Lower leg skin (tissue), 4 donors: ENCODE measurements around the gene HLA-DRB5. TPM values are rescaled to one million over a fixed set of nuclear protein-coding genes. Genes with fewer than 3 reads are reported as not detected.

Experiments
- DNase-seq, 2 donors: peaks; one replicate each; pipeline ENCODE4 v3.0.0-alpha.2; 2019; ENCODE audit warnings: low spot score in 2 of 2
- H3K4me3 ChIP-seq: fragments of 200-600 bp; sonication (generic); 2 replicates; pipeline ENCODE4 v1.5.1; 2017; ENCODE audit warnings: mild to moderate bottlenecking, low read depth; ENCODE audit not compliant: poor library complexity, severe bottlenecking
- CTCF ChIP-seq, 3 donors: fragments of 450-650 bp; IDR thresholded peaks; one replicate each; pipeline ENCODE4 v1.5.1; 2016; ENCODE audit warnings: antibody characterized with exemption in 3 of 3, mild to moderate bottlenecking in 3 of 3, moderate library complexity in 2 of 3
- POLR2A ChIP-seq, 2 donors: fragments of 450-650 bp; IDR thresholded peaks; one replicate each; pipeline ENCODE4 v1.6.1; 2016 to 2017; ENCODE audit warnings: antibody characterized with exemption in 2 of 2, mild to moderate bottlenecking in 1 of 2, moderate library complexity in 1 of 2
- WGBS, 2 donors: methylation state at CpG; one replicate each; pipeline ENCODE4 v1.1.5; 2018; 5-methylcytosine and 5-hydroxymethylcytosine counted together
- intact Hi-C: fragments of 100-400 bp; cut with DNase I; formaldehyde crosslinking; loops from one replicate; pipeline ENCODE4 v1.15.0; 2023; ENCODE audit warnings: low total_unique reads
- total RNA-seq, 4 donors: library from RNA; depleted of rRNA; stranded (reverse); fragments of >200 nt; gene quantifications; one replicate each; pipeline ENCODE4 v1.1.0, GENCODE V29; 2016

HLA-DRB5 gene
- total RNA-seq, 4 donors from 2014 or later, result 0.25 to 23.9 (median 2.7) TPM

- no peak overlapping the region for H3K4me3 ChIP-seq
- WGBS, 2 donors, result 42 to 75% methylated on average over 2 to 8 of the region's 8 CpGs
- no peak for TF ChIP-seq POLR2A (IDR thresholded peaks at IDR 0.05)
- TF ChIP-seq CTCF (IDR thresholded peaks at IDR 0.05), result no peak
- DNase-seq, result no peak
- intact Hi-C loops, result no loop called here
Measured at GRCh38 chr6:32566957-32567356, 36.9 kb upstream of the HLA-DRB5 start.

GRCh38 chr6:32565511-32565910 lies 35.4 kb upstream of the HLA-DRB5 start:
- TF ChIP-seq POLR2A (IDR thresholded peaks at IDR 0.05), result no peak
- TF ChIP-seq CTCF (IDR thresholded peaks at IDR 0.05), result no peak
- DNase-seq, result no peak
- WGBS, 2 donors, result 100% methylated on average over 1 of the region's 1 CpG; no CpG with 5 or more reads in 1 of the 2 donors
- intact Hi-C loops, result no loop called here
- no peak overlapping the region for H3K4me3 ChIP-seq

GRCh38 chr6:32562940-32563339 lies 32.9 kb upstream of the HLA-DRB5 start:
- intact Hi-C loops, result no loop called here
- H3K4me3 ChIP-seq, result no peak overlapping the region
- no peak for DNase-seq
- 0 to 17% methylated on average over 1 to 2 of the region's 2 CpGs for WGBS, 2 donors
- TF ChIP-seq CTCF (IDR thresholded peaks at IDR 0.05) (no peak), POLR2A (IDR thresholded peaks at IDR 0.05) (no peak)

- intact Hi-C loops, result no loop called here
- TF ChIP-seq CTCF (IDR thresholded peaks at IDR 0.05) (no peak), POLR2A (IDR thresholded peaks at IDR 0.05) (no peak)
- no peak overlapping the region for H3K4me3 ChIP-seq
- WGBS, 2 donors, result 85% methylated on average over 7 of the region's 7 CpGs; no CpG with 5 or more reads in 1 of the 2 donors
- DNase-seq, result no peak
Measured at GRCh38 chr6:32559747-32560146, 29.7 kb upstream of the HLA-DRB5 start.

GRCh38 chr6:32558426-32559057 lies 28.5 kb upstream of the HLA-DRB5 start:
- no peak for TF ChIP-seq CTCF (IDR thresholded peaks at IDR 0.05)
- TF ChIP-seq POLR2A (IDR thresholded peaks at IDR 0.05), result no peak
- no peak overlapping the region for H3K4me3 ChIP-seq
- no peak for DNase-seq
- intact Hi-C loops, result no loop called here
- 26 to 49% methylated on average over 11 to 12 of the region's 13 CpGs for WGBS, 2 donors
